SK-N-SH treated with all-trans-retinoic acid at 6 μM for 48 hours (cell line): ENCODE data around the gene OSMR.
A peak's percentile ranks its signal among the peaks of the same experiment; 100 is the strongest.

Source experiments
- ATAC-seq: fragments of 200-7000 bp; cut with Tn5 transposase; 3 replicates; pipeline ENCODE4 v1.9.1; 2020; ENCODE audit warnings: mild to moderate bottlenecking, moderate library complexity
- ARNTL ChIP-seq: fragments of 450-650 bp; formaldehyde crosslinking; IDR thresholded peaks from 2 replicates; pipeline ENCODE4 v1.5.0; 2020; ENCODE audit warnings: low read depth, mild to moderate bottlenecking, moderate library complexity, borderline replicate concordance
- BACH2 ChIP-seq: fragments of 250-450 bp; sonication (Bioruptor Pico); IDR thresholded peaks from 2 replicates; pipeline ENCODE4 v1.9.0; 2021; ENCODE audit warnings: mild to moderate bottlenecking, borderline replicate concordance
- CREB5 ChIP-seq: fragments of 250-450 bp; sonication (Bioruptor Pico); IDR thresholded peaks from 2 replicates; pipeline ENCODE4 v1.5.1; 2020; ENCODE audit warnings: low read depth, mild to moderate bottlenecking, moderate library complexity
- CSDC2 ChIP-seq: fragments of 250-450 bp; sonication (Bioruptor Pico); IDR thresholded peaks from 2 replicates; pipeline ENCODE4 v1.5.0; 2020; ENCODE audit warnings: mild to moderate bottlenecking, moderate library complexity
- CSRNP3 ChIP-seq: fragments of 250-450 bp; sonication (Bioruptor Pico); IDR thresholded peaks from 2 replicates; pipeline ENCODE4 v1.5.1; 2021; ENCODE audit warnings: mild to moderate bottlenecking, moderate library complexity
- ESRRG ChIP-seq: fragments of 250-450 bp; sonication (Bioruptor Pico); IDR thresholded peaks from 2 replicates; pipeline ENCODE4 v1.6.1; 2021; ENCODE audit warnings: mild to moderate bottlenecking
- GLIS3 ChIP-seq: fragments of 250-450 bp; sonication (Bioruptor Pico); IDR thresholded peaks from 2 replicates; pipeline ENCODE4 v1.5.0; 2020; ENCODE audit warnings: mild to moderate bottlenecking, moderate library complexity
- ISL1 ChIP-seq: fragments of 250-450 bp; sonication (Bioruptor Pico); IDR thresholded peaks from 2 replicates; pipeline ENCODE4 v2.1.2; 2022; ENCODE audit warnings: mild to moderate bottlenecking, moderate library complexity
- OSR1 ChIP-seq: fragments of 250-450 bp; sonication (Bioruptor Pico); IDR thresholded peaks from 2 replicates; pipeline ENCODE4 v1.8.0; 2022; ENCODE audit warnings: moderate library complexity, mild to moderate bottlenecking, inconsistent platforms
- PATZ1 ChIP-seq: fragments of 250-450 bp; sonication (Bioruptor Pico); IDR thresholded peaks from 2 replicates; pipeline ENCODE4 v1.8.0; 2020; ENCODE audit warnings: mild to moderate bottlenecking, moderate library complexity, borderline replicate concordance
- POU6F1 ChIP-seq: fragments of 250-450 bp; sonication (Bioruptor Pico); IDR thresholded peaks from 2 replicates; pipeline ENCODE4 v1.8.0; 2021; ENCODE audit warnings: low read depth, mild to moderate bottlenecking, moderate library complexity, borderline replicate concordance
- PPARA ChIP-seq: fragments of 250-450 bp; sonication (Bioruptor Pico); IDR thresholded peaks from 2 replicates; pipeline ENCODE4 v1.5.0; 2020; ENCODE audit warnings: mild to moderate bottlenecking, borderline replicate concordance
- RARB ChIP-seq: fragments of 250-450 bp; sonication (Bioruptor Pico); IDR thresholded peaks from 2 replicates; pipeline ENCODE4 v1.8.0; 2021; ENCODE audit warnings: mild to moderate bottlenecking, moderate library complexity
- SNAI2 ChIP-seq: fragments of 250-450 bp; sonication (Bioruptor Pico); IDR thresholded peaks from 2 replicates; pipeline ENCODE4 v1.5.0; 2020; ENCODE audit warnings: mild to moderate bottlenecking, moderate library complexity
- TCF4 ChIP-seq: fragments of 250-450 bp; sonication (Bioruptor Pico); IDR thresholded peaks from 2 replicates; pipeline ENCODE4 v1.8.0; 2021; ENCODE audit warnings: mild to moderate bottlenecking, moderate library complexity, borderline replicate concordance
- TOX ChIP-seq: fragments of 250-450 bp; sonication (Bioruptor Pico); IDR thresholded peaks from 2 replicates; pipeline ENCODE4 v1.8.0; 2021; ENCODE audit warnings: mild to moderate bottlenecking, moderate library complexity, borderline replicate concordance
- ZC3H10 ChIP-seq: fragments of 250-450 bp; sonication (Bioruptor Pico); IDR thresholded peaks from 2 replicates; pipeline ENCODE4 v1.5.1; 2021; ENCODE audit warnings: mild to moderate bottlenecking, moderate library complexity
- ZFP3 ChIP-seq: fragments of 250-450 bp; sonication (Bioruptor Pico); IDR thresholded peaks from 2 replicates; pipeline ENCODE4 v1.5.0; 2020; ENCODE audit warnings: mild to moderate bottlenecking, moderate library complexity
- ZFP30 ChIP-seq: fragments of 450-650 bp; formaldehyde crosslinking; IDR thresholded peaks from 2 replicates; pipeline ENCODE4 v1.5.0; 2022; ENCODE audit warnings: mild to moderate bottlenecking, moderate library complexity
- ZNF565 ChIP-seq: fragments of 450-650 bp; formaldehyde crosslinking; conservative IDR thresholded peaks from 2 replicates; pipeline ENCODE4 v1.5.0; 2020; ENCODE audit warnings: low read depth, mild to moderate bottlenecking, moderate library complexity
- ZNF70 ChIP-seq: fragments of 450-650 bp; formaldehyde crosslinking; IDR thresholded peaks from 2 replicates; pipeline ENCODE4 v1.5.0; 2020; ENCODE audit warnings: mild to moderate bottlenecking, moderate library complexity
- ZNF8 ChIP-seq: fragments of 450-650 bp; formaldehyde crosslinking; IDR thresholded peaks from 2 replicates; pipeline ENCODE4 v1.5.0; 2020; ENCODE audit warnings: mild to moderate bottlenecking, moderate library complexity
- TF ChIP-seq, protein P1 (sequence below): fragments of 250-450 bp; sonication (Bioruptor Pico); IDR thresholded peaks from 2 replicates; pipeline ENCODE4 v1.5.0; 2020; ENCODE audit warnings: mild to moderate bottlenecking, moderate library complexity

The OSMR gene

GRCh38 chr5:38809388-38810359 lies 36.1 kb upstream of the OSMR start:
- TF ChIP-seq ISL1 (0 out of 2 replicates have a peak, but pooled peaks have one; percentile 18), ZNF565 (no peak), ZFP3 (CRISPR knock-in tag) (no peak), ZNF8 (no peak)
- ATAC-seq: peak; percentile 81

DNA sequence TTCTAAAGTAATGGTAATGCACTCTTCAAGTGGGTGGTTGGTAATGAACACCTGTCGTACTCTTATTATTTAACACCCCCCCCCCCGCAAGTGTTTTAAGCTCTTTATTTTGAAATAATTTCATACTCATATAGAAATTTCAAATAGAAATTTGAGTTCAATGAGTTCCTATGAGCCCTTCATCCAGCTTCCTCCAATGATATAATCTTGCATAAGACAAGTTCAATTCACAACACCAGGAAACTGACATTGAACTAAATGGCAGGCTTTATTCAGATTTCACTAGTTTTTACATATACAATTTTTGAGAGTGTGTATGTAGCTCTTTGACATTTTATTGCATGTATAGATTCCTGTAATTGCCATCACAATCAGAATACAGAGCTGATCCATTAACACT lies 30.9 kb upstream of the OSMR start:
- no peak for ATAC-seq
- TF ChIP-seq TCF4 (CRISPR knock-in tag) (no peak), PATZ1 (no peak), SNAI2 (CRISPR knock-in tag) (no peak), TOX (CRISPR knock-in tag) (no peak), ZFP30 (CRISPR knock-in tag) (no peak), CSRNP3 (CRISPR knock-in tag) (no peak), ISL1 (no peak), CSDC2 (CRISPR knock-in tag) (no peak), ZNF8 (no peak), ZNF70 (CRISPR knock-in tag) (no peak), PPARA (no peak), BACH2 (CRISPR knock-in tag) (no peak), ARNTL (CRISPR knock-in tag) (no peak), RARB (CRISPR knock-in tag) (no peak), ZFP3 (CRISPR knock-in tag) (no peak), CREB5 (CRISPR knock-in tag) (no peak), GLIS3 (CRISPR knock-in tag) (no peak), POU6F1 (CRISPR knock-in tag) (no peak), ZNF565 (no peak), ESRRG (no peak)

- ATAC-seq: peak; percentile 74
- TF ChIP-seq TOX (CRISPR knock-in tag) (no peak), BACH2 (CRISPR knock-in tag) (no peak), ZNF70 (CRISPR knock-in tag) (no peak), ESRRG (no peak), ARNTL (CRISPR knock-in tag) (no peak), SNAI2 (CRISPR knock-in tag) (no peak), OSR1 (CRISPR knock-in tag) (no peak), ISL1 (peak; percentile 26; the same call in 1 of the 2 replicates), PPARA (no peak), GLIS3 (CRISPR knock-in tag) (no peak), ZNF8 (no peak), PATZ1 (no peak), ZC3H10 (no peak), ZFP3 (CRISPR knock-in tag) (no peak)
- TF ChIP-seq, protein P1, sequence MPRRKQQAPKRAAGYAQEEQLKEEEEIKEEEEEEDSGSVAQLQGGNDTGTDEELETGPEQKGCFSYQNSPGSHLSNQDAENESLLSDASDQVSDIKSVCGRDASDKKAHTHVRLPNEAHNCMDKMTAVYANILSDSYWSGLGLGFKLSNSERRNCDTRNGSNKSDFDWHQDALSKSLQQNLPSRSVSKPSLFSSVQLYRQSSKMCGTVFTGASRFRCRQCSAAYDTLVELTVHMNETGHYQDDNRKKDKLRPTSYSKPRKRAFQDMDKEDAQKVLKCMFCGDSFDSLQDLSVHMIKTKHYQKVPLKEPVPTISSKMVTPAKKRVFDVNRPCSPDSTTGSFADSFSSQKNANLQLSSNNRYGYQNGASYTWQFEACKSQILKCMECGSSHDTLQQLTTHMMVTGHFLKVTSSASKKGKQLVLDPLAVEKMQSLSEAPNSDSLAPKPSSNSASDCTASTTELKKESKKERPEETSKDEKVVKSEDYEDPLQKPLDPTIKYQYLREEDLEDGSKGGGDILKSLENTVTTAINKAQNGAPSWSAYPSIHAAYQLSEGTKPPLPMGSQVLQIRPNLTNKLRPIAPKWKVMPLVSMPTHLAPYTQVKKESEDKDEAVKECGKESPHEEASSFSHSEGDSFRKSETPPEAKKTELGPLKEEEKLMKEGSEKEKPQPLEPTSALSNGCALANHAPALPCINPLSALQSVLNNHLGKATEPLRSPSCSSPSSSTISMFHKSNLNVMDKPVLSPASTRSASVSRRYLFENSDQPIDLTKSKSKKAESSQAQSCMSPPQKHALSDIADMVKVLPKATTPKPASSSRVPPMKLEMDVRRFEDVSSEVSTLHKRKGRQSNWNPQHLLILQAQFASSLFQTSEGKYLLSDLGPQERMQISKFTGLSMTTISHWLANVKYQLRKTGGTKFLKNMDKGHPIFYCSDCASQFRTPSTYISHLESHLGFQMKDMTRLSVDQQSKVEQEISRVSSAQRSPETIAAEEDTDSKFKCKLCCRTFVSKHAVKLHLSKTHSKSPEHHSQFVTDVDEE (CRISPR knock-in tag): no peak
Observed at GRCh38 chr5:38816083-38817030, 29.5 kb upstream of the OSMR start.
